Kidney (tissue), 14 donors: Measurements from ENCODE around the gene UNC119B. TPM values are rescaled to one million over a fixed set of nuclear protein-coding genes. Genes with fewer than 3 reads are reported as not detected.

Experiments used
- DNase-seq, 5 donors: peaks; one replicate each; pipeline ENCODE4 v3.0.0-alpha.2; 2013 to 2020
- FAIRE-seq: peaks from 2 replicates; lab custom pipeline; 2012; peaks lifted over from hg19 to GRCh38; lab: Jason Lieb, UNC
- H3K27ac ChIP-seq, 2 donors: one replicate each; pipeline ENCODE4 v1.7.0; 2013; ENCODE audit warnings: low read depth in 2 of 2, low read length in 2 of 2, inconsistent platforms in 1 of 2
- H3K27me3 ChIP-seq: one replicate; pipeline ENCODE4 v1.7.1; 2013; ENCODE audit warnings: low read length, inconsistent platforms; ENCODE audit not compliant: control insufficient read depth, insufficient read depth
- H3K36me3 ChIP-seq, 3 donors: one replicate each; pipeline versions ENCODE4 v1.7.0 to v1.7.1; 2013; ENCODE audit warnings: low read length in 3 of 3, control low read depth in 1 of 3, inconsistent platforms in 1 of 3; ENCODE audit not compliant: insufficient read depth in 3 of 3, control insufficient read depth in 2 of 3
- H3K4me1 ChIP-seq, 3 donors: one replicate each; pipeline versions ENCODE4 v1.7.0 to v1.7.1; 2013; ENCODE audit warnings: low read length in 3 of 3, inconsistent platforms in 1 of 3, low read depth in 1 of 3; ENCODE audit not compliant: control insufficient read depth in 2 of 3, insufficient read depth in 2 of 3
- H3K4me3 ChIP-seq, 3 donors: one replicate each; pipeline versions ENCODE4 v1.7.0 to v1.8.1; 2013; ENCODE audit warnings: low read length in 3 of 3, control low read depth in 1 of 3, inconsistent platforms in 1 of 3
- H3K9ac ChIP-seq, 3 donors: one replicate each; pipeline versions ENCODE4 v1.7.0 to v1.7.1; 2013; ENCODE audit warnings: low read length in 3 of 3, control low read depth in 1 of 3, inconsistent platforms in 1 of 3
- H3K9me3 ChIP-seq, 3 donors: one replicate each; pipeline versions ENCODE4 v1.7.0 to v1.7.1; 2013; ENCODE audit warnings: low read length in 3 of 3, control low read depth in 1 of 3, inconsistent platforms in 1 of 3; ENCODE audit not compliant: control insufficient read depth in 2 of 3, insufficient read depth in 1 of 3
- intact Hi-C: fragments of 100-400 bp; cut with DNase I; formaldehyde crosslinking; loops from one replicate; pipeline ENCODE4 v1.11.1; 2022
- polyA plus RNA-seq: library from polyadenylated mRNA; stranded (reverse); fragments of 350-450 nt; fragmentation: Illumina TruSeq; extraction: RNeasy Lipid Tissue Mini Kit (QIAGEN cat#74804); gene quantifications from one replicate; pipeline ENCODE4 v1.2.3, GENCODE V29; 2014; ENCODE audit warnings: low read depth, low replicate concordance; ENCODE audit not compliant: insufficient read depth
- total RNA-seq: library from RNA; stranded (reverse); fragmentation: NEBNext Ultra II Directional; extraction: Animal tissue kit (Norgen Biotek cat#: 25700); gene quantifications from one replicate; pipeline ENCODE4 v1.2.1, GENCODE V29; 2021
- TF ChIP-seq, protein P1 (sequence below): IDR thresholded peaks from 3 replicates; pipeline ENCODE4 v1.5.1; 2012; ENCODE audit warnings: mild to moderate bottlenecking, moderate library complexity, borderline replicate concordance; ENCODE audit not compliant: insufficient read depth; ENCODE audit errors: extremely low read depth
- donor health status: control.
- donor health status: control.
- donor health status: control.
- donor health status: control.
- donor health status: control.
- donor health status: DM: yes; HTN: yes; CAD: no.
- donor health status: Normal renal cell carcinoma (clear cell type).

The UNC119B gene
- total and polyA plus RNA-seq, 2 donors from 2014 or later: 29.4 to 44.5 TPM

DNA sequence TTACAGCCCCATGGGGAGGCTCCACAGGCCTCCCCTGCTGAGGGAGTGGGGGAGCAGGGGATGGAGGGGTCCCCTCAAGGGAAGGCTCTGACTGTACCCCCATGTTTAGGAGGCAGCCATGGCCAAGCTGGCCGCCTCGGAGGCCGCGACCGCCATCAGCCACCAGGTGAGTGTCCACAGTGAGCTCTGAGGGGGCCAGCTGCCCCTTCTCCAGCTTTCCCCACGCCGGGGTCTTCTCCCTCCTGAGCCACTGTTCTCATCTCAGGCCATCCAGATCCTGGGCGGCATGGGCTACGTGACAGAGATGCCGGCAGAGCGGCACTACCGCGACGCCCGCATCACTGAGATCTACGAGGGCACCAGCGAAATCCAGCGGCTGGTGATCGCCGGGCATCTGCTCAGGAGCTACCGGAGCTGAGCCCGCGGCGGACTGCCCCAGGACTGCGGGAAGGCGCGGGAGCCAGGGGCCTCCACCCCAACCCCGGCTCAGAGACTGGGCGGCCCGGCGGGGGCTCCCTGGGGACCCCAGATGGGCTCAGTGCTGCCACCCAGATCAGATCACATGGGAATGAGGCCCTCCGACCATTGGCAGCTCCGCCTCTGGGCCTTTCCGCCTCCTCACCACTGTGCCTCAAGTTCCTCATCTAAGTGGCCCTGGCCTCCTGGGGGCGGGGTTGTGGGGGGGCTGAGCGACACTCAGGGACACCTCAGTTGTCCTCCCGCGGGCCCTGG lies 28.9 kb downstream of the UNC119B start:
- Histone ChIP-seq H3K9me3 (no peaks in the 10 kb centered on the region), H3K27me3 (no peaks in the 10 kb centered on the region), H3K4me3 (no peak overlapping the region), H3K27ac (no peak overlapping the region), H3K4me1 (no peaks in the 10 kb centered on the region), H3K36me3 (peaks cover 0 to 2% (median 0%) of the 10 kb centered on the region in 3 donors), H3K9ac (no peak overlapping the region)
- DNase-seq: no peak
- intact Hi-C loops: loop anchor here (10.0 kb wide), 1 partner anchor 236 kb away; the partner anchor contains the start of gene HNF1A
- TF ChIP-seq, protein P1, sequence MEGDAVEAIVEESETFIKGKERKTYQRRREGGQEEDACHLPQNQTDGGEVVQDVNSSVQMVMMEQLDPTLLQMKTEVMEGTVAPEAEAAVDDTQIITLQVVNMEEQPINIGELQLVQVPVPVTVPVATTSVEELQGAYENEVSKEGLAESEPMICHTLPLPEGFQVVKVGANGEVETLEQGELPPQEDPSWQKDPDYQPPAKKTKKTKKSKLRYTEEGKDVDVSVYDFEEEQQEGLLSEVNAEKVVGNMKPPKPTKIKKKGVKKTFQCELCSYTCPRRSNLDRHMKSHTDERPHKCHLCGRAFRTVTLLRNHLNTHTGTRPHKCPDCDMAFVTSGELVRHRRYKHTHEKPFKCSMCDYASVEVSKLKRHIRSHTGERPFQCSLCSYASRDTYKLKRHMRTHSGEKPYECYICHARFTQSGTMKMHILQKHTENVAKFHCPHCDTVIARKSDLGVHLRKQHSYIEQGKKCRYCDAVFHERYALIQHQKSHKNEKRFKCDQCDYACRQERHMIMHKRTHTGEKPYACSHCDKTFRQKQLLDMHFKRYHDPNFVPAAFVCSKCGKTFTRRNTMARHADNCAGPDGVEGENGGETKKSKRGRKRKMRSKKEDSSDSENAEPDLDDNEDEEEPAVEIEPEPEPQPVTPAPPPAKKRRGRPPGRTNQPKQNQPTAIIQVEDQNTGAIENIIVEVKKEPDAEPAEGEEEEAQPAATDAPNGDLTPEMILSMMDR: no peak
- FAIRE-seq: no peak

DNA sequence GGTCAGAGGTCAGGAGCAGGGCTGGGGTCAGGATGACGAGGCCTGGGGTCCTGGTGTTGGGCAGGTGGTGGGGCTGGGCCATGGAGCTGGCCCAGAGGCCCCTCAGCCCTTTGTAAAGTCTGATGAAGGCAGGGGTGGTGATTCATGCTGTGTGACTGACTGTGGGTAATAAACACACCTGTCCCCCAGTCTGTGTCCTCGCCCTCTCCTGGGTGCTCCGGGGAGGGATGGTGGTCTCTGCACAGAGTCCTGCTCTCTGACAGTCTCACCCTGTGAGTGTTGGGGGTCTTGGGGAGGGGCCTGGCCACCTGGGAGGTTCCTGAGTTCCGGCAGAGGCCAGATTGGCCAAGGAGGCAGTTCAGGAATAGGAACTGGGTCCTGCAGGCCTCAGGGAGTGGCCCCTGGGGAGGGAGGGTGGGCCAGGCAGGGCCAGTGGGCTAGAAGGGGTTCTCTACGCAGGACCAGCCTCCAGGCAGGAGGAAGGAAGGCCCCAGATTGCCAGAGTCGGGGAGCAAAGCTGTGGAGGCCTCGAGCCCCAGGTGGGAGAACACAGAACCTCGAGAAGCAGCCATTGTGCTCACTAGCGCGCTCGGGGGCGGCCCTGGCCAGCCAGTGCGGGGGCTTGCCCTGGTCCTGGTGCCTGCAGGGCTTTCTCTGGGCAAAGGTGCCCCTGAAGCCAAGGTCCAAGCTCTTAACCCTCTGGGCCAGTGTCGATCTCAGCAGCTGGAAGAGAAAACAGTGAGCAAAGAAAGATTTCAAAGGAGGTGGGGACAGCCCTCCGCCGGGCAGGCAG lies 29.8 kb downstream of the UNC119B start:
- Histone ChIP-seq H3K9me3 (no peaks in the 10 kb centered on the region), H3K4me3 (no peak overlapping the region), H3K4me1 (no peaks in the 10 kb centered on the region), H3K36me3 (peaks cover 0 to 2% (median 0%) of the 10 kb centered on the region in 3 donors), H3K27me3 (no peaks in the 10 kb centered on the region), H3K27ac (no peak overlapping the region), H3K9ac (no peak overlapping the region)
- intact Hi-C loops: loop anchor here (10.0 kb wide), 1 partner anchor 235 kb away; the partner anchor contains the start of gene HNF1A
- TF ChIP-seq, protein P1: no peak
- DNase-seq: peak in 1 of 5 donors; percentile 48
- FAIRE-seq: no peak

DNA sequence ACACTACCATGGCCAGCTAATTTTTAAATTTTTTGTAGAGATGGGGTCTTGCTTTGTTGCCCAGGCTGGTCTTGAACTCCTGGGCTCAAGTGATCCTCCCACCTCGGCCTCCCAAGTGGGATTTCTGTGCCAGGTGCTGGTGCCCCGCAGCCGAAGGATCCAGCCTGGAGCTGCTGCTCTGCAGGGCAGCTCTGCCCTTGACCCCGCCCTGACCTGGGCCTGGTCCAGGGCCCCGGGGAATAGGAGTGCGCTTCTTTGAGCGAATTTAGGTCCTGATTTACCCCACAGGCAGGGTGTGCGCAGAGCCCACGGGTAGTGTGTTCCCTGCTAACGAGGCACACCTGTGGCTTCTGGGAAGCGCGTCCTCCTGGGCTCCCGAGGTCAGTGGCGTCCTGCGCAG lies 30.6 kb downstream of the UNC119B start:
- DNase-seq (peak in 1 of 5 donors; percentile 70), FAIRE-seq (no peak)
- no peaks in the 10 kb centered on the region for H3K9me3 ChIP-seq
- H3K9ac ChIP-seq: no peak overlapping the region
- H3K4me1 ChIP-seq: no peaks in the 10 kb centered on the region
- no peaks in the 10 kb centered on the region for H3K27me3 ChIP-seq
- intact Hi-C loops: no loop called here
- H3K36me3 ChIP-seq: peaks cover 0 to 2% (median 0%) of the 10 kb centered on the region in 3 donors
- TF ChIP-seq, protein P1: no peak
- H3K4me3 ChIP-seq: no peak overlapping the region
- no peak overlapping the region for H3K27ac ChIP-seq
